Neural progenitor cell (in vitro differentiated cells): ENCODE data around the gene MBLAC1. TPM values are rescaled to one million over a fixed set of nuclear protein-coding genes. Genes with fewer than 3 reads are reported as not detected.
A peak's percentile ranks its signal among the peaks of the same experiment; 100 is the strongest.

Experiments
- DNase-seq: peaks from one replicate; pipeline ENCODE4 v3.0.0-alpha.2; 2016; ENCODE audit warnings: low spot score
- H2AFZ ChIP-seq: fragments of 200-600 bp; sonication (generic); replicated peaks from 2 replicates; pipeline ENCODE4 v1.6.1; 2016; ENCODE audit warnings: antibody characterized with exemption
- H3F3A ChIP-seq: fragments of 200-600 bp; sonication (generic); 2 replicates; pipeline ENCODE4 v1.6.1; 2016; ENCODE audit warnings: antibody characterized with exemption, low read depth
- H3K27ac ChIP-seq: fragments of 200-600 bp; sonication (generic); 2 replicates; pipeline ENCODE4 v1.5.1; 2016; ENCODE audit warnings: mild to moderate bottlenecking
- H3K27me3 ChIP-seq: fragments of 200-600 bp; sonication (generic); 2 replicates; pipeline ENCODE4 v1.6.1; 2016; ENCODE audit warnings: mild to moderate bottlenecking, moderate library complexity
- H3K36me3 ChIP-seq: fragments of 200-600 bp; sonication (generic); 2 replicates; pipeline ENCODE4 v1.5.1; 2016
- H3K4me1 ChIP-seq: fragments of 200-600 bp; sonication (generic); 2 replicates; pipeline ENCODE4 v1.6.1; 2016; ENCODE audit warnings: mixed run types
- H3K4me2 ChIP-seq: fragments of 200-600 bp; sonication (generic); 2 replicates; pipeline ENCODE4 v1.6.1; 2016
- H3K4me3 ChIP-seq: fragments of 200-600 bp; sonication (generic); 2 replicates; pipeline ENCODE4 v1.5.1; 2016
- H3K79me2 ChIP-seq: fragments of 200-600 bp; sonication (generic); 2 replicates; pipeline ENCODE4 v1.6.1; 2016; ENCODE audit warnings: low read depth
- H3K9ac ChIP-seq: fragments of 200-600 bp; sonication (generic); 2 replicates; pipeline ENCODE4 v1.6.1; 2016
- H3K9me3 ChIP-seq: fragments of 200-600 bp; sonication (generic); 2 replicates; pipeline ENCODE4 v1.5.1; 2016; ENCODE audit warnings: low read depth
- H4K20me1 ChIP-seq: fragments of 200-600 bp; sonication (generic); 2 replicates; pipeline ENCODE4 v1.6.1; 2016; ENCODE audit warnings: low read depth
- H3K27ac Mint-ChIP-seq: 3 replicates; pipeline ENCODE4 v1.8.0; 2021; ENCODE audit warnings: mixed read lengths
- H3K27me3 Mint-ChIP-seq: 2 replicates; pipeline ENCODE4 v1.8.0; 2022; ENCODE audit warnings: low read depth, mild to moderate bottlenecking, inconsistent platforms, moderate library complexity, mixed read lengths; ENCODE audit not compliant: insufficient read depth
- H3K36me3 Mint-ChIP-seq: 3 replicates; pipeline ENCODE4 v1.8.0; 2021; ENCODE audit warnings: mixed read lengths
- H3K4me1 Mint-ChIP-seq: 3 replicates; pipeline ENCODE4 v1.8.0; 2021; ENCODE audit warnings: mixed read lengths
- H3K4me3 Mint-ChIP-seq: 3 replicates; pipeline ENCODE4 v1.8.0; 2021; ENCODE audit warnings: mild to moderate bottlenecking, moderate library complexity, mixed read lengths
- H3K9me3 Mint-ChIP-seq: 3 replicates; pipeline ENCODE4 v1.8.0; 2020; ENCODE audit warnings: mixed read lengths
- EZH2 ChIP-seq: fragments of 200-600 bp; sonication (generic); IDR thresholded peaks from 2 replicates; pipeline ENCODE4 v1.6.1; 2017; ENCODE audit warnings: antibody characterized with exemption, mild to moderate bottlenecking, moderate library complexity
- EZH2phosphoT487 ChIP-seq: fragments of 200-600 bp; sonication (generic); IDR thresholded peaks from 2 replicates; pipeline ENCODE4 v1.6.1; 2017; ENCODE audit warnings: antibody characterized with exemption
- total RNA-seq: library from RNA; depleted of rRNA; stranded (reverse); fragments of >200 nt; gene quantifications from 2 replicates; pipeline ENCODE4 v1.2.3, GENCODE V29; 2015; ENCODE audit warnings: low replicate concordance
- TF ChIP-seq, protein P1 (sequence below): fragments of 200-600 bp; sonication (generic); IDR thresholded peaks from 2 replicates; pipeline ENCODE4 v1.5.1; 2017; ENCODE audit warnings: antibody characterized with exemption, mild to moderate bottlenecking

MBLAC1 gene
- total RNA-seq, 1 donor from 2014 or later: 1.6 TPM

DNA sequence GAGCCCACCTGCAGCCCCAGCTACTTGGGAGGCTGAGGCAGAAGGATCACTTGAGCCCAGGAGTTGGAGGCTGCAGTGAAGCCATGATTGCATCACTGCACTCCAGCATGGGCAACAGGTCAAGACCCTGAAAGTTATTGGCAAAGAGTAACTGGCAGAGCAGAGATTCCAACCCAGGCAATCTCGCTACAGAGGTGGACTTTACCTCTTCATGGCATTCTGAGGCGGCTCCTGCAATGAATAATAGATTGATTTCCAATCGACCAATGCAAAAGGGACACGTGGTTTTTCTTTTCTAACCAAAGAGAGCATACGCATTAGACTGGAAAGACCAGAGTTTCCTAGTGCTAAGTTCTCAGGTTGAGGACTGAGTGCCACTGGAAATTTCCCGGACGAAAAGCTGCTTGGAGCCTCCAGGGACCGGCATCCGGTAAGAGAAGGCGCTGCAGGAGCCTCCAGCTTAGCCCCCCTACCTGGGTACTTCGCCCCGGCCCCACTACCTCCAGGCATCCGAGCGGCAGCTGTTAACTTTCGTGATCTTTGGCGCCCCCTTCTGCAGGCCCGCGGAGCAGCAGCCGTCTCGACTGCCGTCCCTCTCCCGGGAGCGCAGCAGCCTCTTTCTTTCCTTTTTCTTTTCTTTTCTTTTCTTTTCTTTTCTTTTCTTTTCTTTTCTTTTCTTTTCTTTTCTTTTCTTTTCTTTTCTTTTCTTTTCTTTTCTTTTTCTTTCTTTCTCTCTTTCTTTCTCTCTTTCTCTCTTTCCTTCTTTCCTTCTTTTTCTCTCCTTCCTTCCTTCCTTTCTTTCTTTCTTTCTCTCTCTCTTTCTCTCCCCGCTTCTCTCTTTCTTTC lies 4.1 kb downstream of the MBLAC1 start:
- H3K4me2 ChIP-seq: peak overlapping the region; percentile 62
- H2AFZ ChIP-seq: peak overlapping the region; percentile 61

DNA sequence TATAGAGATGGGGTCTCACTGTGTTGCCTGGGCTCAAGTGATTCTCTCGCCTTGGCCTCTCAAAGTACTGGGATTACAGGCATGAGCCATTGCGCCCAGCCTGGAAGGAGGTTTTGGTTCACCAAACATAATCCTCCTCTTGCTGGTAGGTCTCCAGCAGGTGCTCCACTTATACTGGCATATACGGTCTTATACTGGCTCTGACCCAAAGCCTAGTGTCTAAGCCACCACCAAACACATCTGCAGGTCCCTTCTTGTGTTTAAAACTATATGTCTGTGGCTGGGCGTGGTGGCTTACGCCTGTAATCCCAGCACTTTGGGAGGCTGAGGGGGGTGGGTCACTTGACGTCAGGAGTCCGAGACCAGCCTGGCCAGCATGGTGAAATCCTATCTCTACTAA lies 5.4 kb downstream of the MBLAC1 start:
- Histone ChIP-seq H3F3A (peaks cover 26% of the 10 kb centered on the region), H3K79me2 (no peaks in the 10 kb centered on the region), H2AFZ (no peak overlapping the region), H3K9me3 (no peaks in the 10 kb centered on the region), H3K27me3 (peaks cover 33% of the 10 kb centered on the region), H3K4me1 (no peaks in the 10 kb centered on the region), H3K27ac (no peak overlapping the region), H3K4me2 (no peak overlapping the region), H4K20me1 (no peaks in the 10 kb centered on the region), H3K9ac (no peak overlapping the region), H3K36me3 (no peaks in the 10 kb centered on the region), H3K4me3 (no peak overlapping the region)
- Mint-ChIP-seq H3K27ac (no peak overlapping the region), H3K9me3 (no peaks in the 10 kb centered on the region), H3K4me3 (no peak overlapping the region), H3K27me3 (peaks cover 2% of the 10 kb centered on the region), H3K4me1 (peaks cover 12% of the 10 kb centered on the region), H3K36me3 (no peaks in the 10 kb centered on the region)
- TF ChIP-seq, protein P1, sequence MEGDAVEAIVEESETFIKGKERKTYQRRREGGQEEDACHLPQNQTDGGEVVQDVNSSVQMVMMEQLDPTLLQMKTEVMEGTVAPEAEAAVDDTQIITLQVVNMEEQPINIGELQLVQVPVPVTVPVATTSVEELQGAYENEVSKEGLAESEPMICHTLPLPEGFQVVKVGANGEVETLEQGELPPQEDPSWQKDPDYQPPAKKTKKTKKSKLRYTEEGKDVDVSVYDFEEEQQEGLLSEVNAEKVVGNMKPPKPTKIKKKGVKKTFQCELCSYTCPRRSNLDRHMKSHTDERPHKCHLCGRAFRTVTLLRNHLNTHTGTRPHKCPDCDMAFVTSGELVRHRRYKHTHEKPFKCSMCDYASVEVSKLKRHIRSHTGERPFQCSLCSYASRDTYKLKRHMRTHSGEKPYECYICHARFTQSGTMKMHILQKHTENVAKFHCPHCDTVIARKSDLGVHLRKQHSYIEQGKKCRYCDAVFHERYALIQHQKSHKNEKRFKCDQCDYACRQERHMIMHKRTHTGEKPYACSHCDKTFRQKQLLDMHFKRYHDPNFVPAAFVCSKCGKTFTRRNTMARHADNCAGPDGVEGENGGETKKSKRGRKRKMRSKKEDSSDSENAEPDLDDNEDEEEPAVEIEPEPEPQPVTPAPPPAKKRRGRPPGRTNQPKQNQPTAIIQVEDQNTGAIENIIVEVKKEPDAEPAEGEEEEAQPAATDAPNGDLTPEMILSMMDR: no peak
- TF ChIP-seq EZH2phosphoT487 (no peak), EZH2 (no peak)
- DNase-seq: no peak

More for the DNA sequence above, 4.1 kb downstream of the MBLAC1 start:
- H3K4me3 ChIP-seq: peak overlapping the region; percentile 12
- no peak overlapping the region for H3K27ac ChIP-seq
- Mint-ChIP-seq H3K27ac (no peak overlapping the region), H3K4me1 (peaks cover 18% of the 10 kb centered on the region), H3K4me3 (peak overlapping the region; percentile 42), H3K36me3 (no peaks in the 10 kb centered on the region), H3K9me3 (no peaks in the 10 kb centered on the region), H3K27me3 (peaks cover 2% of the 10 kb centered on the region)
- no peaks in the 10 kb centered on the region for H3K4me1 ChIP-seq
- no peaks in the 10 kb centered on the region for H3K9me3 ChIP-seq
- peaks cover 5% of the 10 kb centered on the region for H3K79me2 ChIP-seq
- H3K27me3 ChIP-seq: peaks cover 33% of the 10 kb centered on the region
- no peaks in the 10 kb centered on the region for H3K36me3 ChIP-seq
- no peak overlapping the region for H3K9ac ChIP-seq
- no peaks in the 10 kb centered on the region for H4K20me1 ChIP-seq
- peak; percentile 92 for DNase-seq
- peaks cover 34% of the 10 kb centered on the region for H3F3A ChIP-seq
- TF ChIP-seq EZH2: peak; percentile 31
- TF ChIP-seq, protein P1: peak; percentile 84
- no peak for TF ChIP-seq EZH2phosphoT487

DNA sequence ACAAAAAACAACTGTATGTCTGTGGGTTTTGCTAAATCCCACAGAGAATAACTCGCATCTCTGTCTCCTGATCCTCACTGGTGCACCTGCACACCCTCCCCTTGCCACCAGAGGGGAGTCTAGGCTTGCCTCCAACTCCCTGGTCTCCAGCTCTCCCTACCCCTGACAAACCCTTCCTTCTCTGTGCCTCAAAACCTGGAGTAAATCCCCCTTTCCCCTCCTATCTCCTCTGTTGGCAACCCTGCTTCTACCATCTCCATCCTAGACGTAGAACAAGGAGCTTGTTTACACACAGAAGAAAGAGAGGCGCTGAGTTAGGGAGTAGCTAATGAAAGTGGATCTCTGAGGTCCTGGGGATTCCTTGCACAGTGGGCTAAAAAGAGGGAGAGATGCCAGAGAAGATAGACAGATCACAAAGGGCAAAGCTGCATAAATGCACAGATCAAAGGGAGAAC lies 6.0 kb downstream of the MBLAC1 start:
- Histone ChIP-seq H3F3A (peaks cover 25% of the 10 kb centered on the region), H3K36me3 (no peaks in the 10 kb centered on the region), H3K9me3 (no peaks in the 10 kb centered on the region), H3K4me1 (no peaks in the 10 kb centered on the region), H3K79me2 (no peaks in the 10 kb centered on the region), H3K9ac (no peak overlapping the region), H2AFZ (peak overlapping the region; percentile 95), H3K4me3 (no peak overlapping the region), H3K27ac (no peak overlapping the region), H3K4me2 (no peak overlapping the region), H3K27me3 (peaks cover 30% of the 10 kb centered on the region), H4K20me1 (no peaks in the 10 kb centered on the region)
- no peaks in the 10 kb centered on the region for H3K9me3 Mint-ChIP-seq
- no peak for TF ChIP-seq EZH2phosphoT487
- TF ChIP-seq, protein P1: peak; percentile 87
- no peaks in the 10 kb centered on the region for H3K36me3 Mint-ChIP-seq
- peaks cover 12% of the 10 kb centered on the region for H3K4me1 Mint-ChIP-seq
- peak overlapping the region; percentile 12 for H3K4me3 Mint-ChIP-seq
- peaks cover 2% of the 10 kb centered on the region for H3K27me3 Mint-ChIP-seq
- H3K27ac Mint-ChIP-seq: peak overlapping the region; percentile 22
- DNase-seq: peak; percentile 85
